H9 (cell line): ENCODE results near the gene CDCP1. TPM values are rescaled to one million over a fixed set of nuclear protein-coding genes. Genes with fewer than 3 reads are reported as not detected.

Source experiments
- DNase-seq: peaks from one replicate; pipeline ENCODE4 v3.0.0-alpha.2; 2017
- H2AFZ ChIP-seq: one replicate; pipeline ENCODE4 v1.6.1; 2013; ENCODE audit warnings: mild to moderate bottlenecking, low read length, control low read depth, moderate library complexity
- H2AK5ac ChIP-seq: 2 replicates; pipeline ENCODE4 v1.6.1; 2013; ENCODE audit warnings: low read length, control low read depth, mixed read lengths; ENCODE audit not compliant: insufficient read length
- H2BK120ac ChIP-seq: one replicate; pipeline ENCODE4 v1.6.1; 2013; ENCODE audit warnings: low read depth, mild to moderate bottlenecking, low read length, control low read depth, inconsistent platforms; ENCODE audit not compliant: poor library complexity, severe bottlenecking
- H2BK12ac ChIP-seq: 2 replicates; pipeline ENCODE4 v1.6.1; 2013; ENCODE audit warnings: low read length, control low read depth, mixed read lengths, low read depth; ENCODE audit not compliant: insufficient read length
- H2BK15ac ChIP-seq: 2 replicates; pipeline ENCODE4 v1.6.1; 2013; ENCODE audit warnings: low read depth, low read length, control low read depth
- H2BK20ac ChIP-seq: one replicate; pipeline ENCODE4 v1.6.1; 2013; ENCODE audit warnings: low read depth, mild to moderate bottlenecking, low read length, control low read depth, inconsistent platforms; ENCODE audit not compliant: poor library complexity, severe bottlenecking
- H2BK5ac ChIP-seq: 2 replicates; pipeline ENCODE4 v1.6.1; 2013; ENCODE audit warnings: low read length, control low read depth, mixed read lengths; ENCODE audit not compliant: insufficient read length
- H3K14ac ChIP-seq: 2 replicates; pipeline ENCODE4 v1.6.1; 2013; ENCODE audit warnings: low read length, control low read depth; ENCODE audit not compliant: insufficient read depth
- H3K18ac ChIP-seq: 2 replicates; pipeline ENCODE4 v1.6.1; 2013; ENCODE audit warnings: low read depth, mild to moderate bottlenecking, mixed read lengths, low read length, control low read depth; ENCODE audit not compliant: insufficient read length
- H3K23ac ChIP-seq: 2 replicates; pipeline ENCODE4 v1.6.1; 2013; ENCODE audit warnings: low read length, control low read depth, mixed read lengths, low read depth; ENCODE audit not compliant: insufficient read length
- H3K23me2 ChIP-seq: 2 replicates; pipeline ENCODE4 v1.6.1; 2013; ENCODE audit warnings: low read depth, mild to moderate bottlenecking, mixed read lengths, low read length, control low read depth; ENCODE audit not compliant: insufficient read length, poor library complexity, severe bottlenecking
- H3K27ac ChIP-seq: 2 replicates; pipeline ENCODE4 v1.5.1; 2013; ENCODE audit warnings: low read length, control low read depth, mixed read lengths, low read depth; ENCODE audit not compliant: insufficient read length
- H3K27me3 ChIP-seq: 2 replicates; pipeline ENCODE4 v1.6.1; 2013; ENCODE audit warnings: low read length, control low read depth, inconsistent platforms; ENCODE audit not compliant: insufficient read depth
- H3K4ac ChIP-seq: 2 replicates; pipeline ENCODE4 v1.6.1; 2013; ENCODE audit warnings: low read depth, mild to moderate bottlenecking, control low read depth, inconsistent platforms, low read length, moderate library complexity
- H3K4me1 ChIP-seq: 2 replicates; pipeline ENCODE4 v1.6.1; 2013; ENCODE audit warnings: low read length, control low read depth, inconsistent platforms; ENCODE audit not compliant: insufficient read depth
- H3K4me2 ChIP-seq: 2 replicates; pipeline ENCODE4 v1.6.1; 2013; ENCODE audit warnings: low read length, control low read depth, mixed read lengths; ENCODE audit not compliant: insufficient read length, insufficient read depth
- H3K56ac ChIP-seq: 2 replicates; pipeline ENCODE4 v1.6.1; 2013; ENCODE audit warnings: low read depth, mild to moderate bottlenecking, mixed read lengths, low read length, control low read depth; ENCODE audit not compliant: insufficient read length
- H3K79me1 ChIP-seq: 2 replicates; pipeline ENCODE4 v1.6.1; 2013; ENCODE audit warnings: low read depth, mild to moderate bottlenecking, moderate library complexity, low read length, control low read depth, inconsistent platforms; ENCODE audit not compliant: insufficient read depth, poor library complexity, severe bottlenecking
- H3K79me2 ChIP-seq: 2 replicates; pipeline ENCODE4 v1.6.1; 2013; ENCODE audit warnings: low read length, control low read depth, inconsistent platforms; ENCODE audit not compliant: insufficient read depth
- H3K9ac ChIP-seq: 2 replicates; pipeline ENCODE4 v1.6.1; 2013; ENCODE audit warnings: low read length, control low read depth, mixed read lengths; ENCODE audit not compliant: insufficient read length; ENCODE audit errors: extremely low read depth
- H3K9me3 ChIP-seq: one replicate; pipeline ENCODE4 v1.6.1; 2013; ENCODE audit warnings: low read depth, low read length, inconsistent platforms; ENCODE audit not compliant: control insufficient read depth
- H3T11ph ChIP-seq: one replicate; pipeline ENCODE4 v1.6.1; 2013; ENCODE audit warnings: mild to moderate bottlenecking, low read length, control low read depth, inconsistent platforms
- H4K20me1 ChIP-seq: one replicate; pipeline ENCODE4 v1.6.1; 2013; ENCODE audit not compliant: control insufficient read depth, insufficient read length, insufficient read depth
- H4K5ac ChIP-seq: 2 replicates; pipeline ENCODE4 v1.6.1; 2013; ENCODE audit warnings: low read depth, mild to moderate bottlenecking, mixed read lengths, low read length, control low read depth; ENCODE audit not compliant: insufficient read length
- H4K8ac ChIP-seq: replicated peaks from 2 replicates; pipeline ENCODE4 v1.6.1; 2013; ENCODE audit warnings: low read length, control low read depth, mixed read lengths, low read depth; ENCODE audit not compliant: insufficient read length
- H4K91ac ChIP-seq: 2 replicates; pipeline ENCODE4 v1.6.1; 2013; ENCODE audit warnings: low read depth, mild to moderate bottlenecking, moderate library complexity, mixed read lengths, low read length, control low read depth; ENCODE audit not compliant: insufficient read length
- H3K27ac Mint-ChIP-seq, 3 experiments: 2 replicates in 2 of 3; 3 replicates in 1 of 3; pipeline ENCODE4 v1.8.0; 2020 to 2021; ENCODE audit warnings: mixed read lengths in 3 of 3, mild to moderate bottlenecking in 1 of 3, moderate library complexity in 1 of 3
- H3K27me3 Mint-ChIP-seq: 2 replicates; pipeline ENCODE4 v1.8.0; 2021; ENCODE audit warnings: low read depth, mild to moderate bottlenecking, moderate library complexity, mixed read lengths
- H3K36me3 Mint-ChIP-seq, 3 experiments: 2 replicates in 2 of 3; 3 replicates in 1 of 3; pipeline ENCODE4 v1.8.0; 2020 to 2021; ENCODE audit warnings: low read depth in 3 of 3, mixed read lengths in 3 of 3; ENCODE audit not compliant: insufficient read depth in 1 of 3
- H3K4me1 Mint-ChIP-seq, 2 experiments: 2 replicates each; pipeline ENCODE4 v1.8.0; 2020; ENCODE audit warnings: mixed read lengths in 2 of 2
- H3K4me3 Mint-ChIP-seq, 2 experiments: 2 replicates in 1 of 2; 3 replicates in 1 of 2; pipeline ENCODE4 v1.8.0; 2020 to 2021; ENCODE audit warnings: mild to moderate bottlenecking in 2 of 2, mixed read lengths in 2 of 2, moderate library complexity in 1 of 2
- H3K9me3 Mint-ChIP-seq, 2 experiments: 2 replicates in 1 of 2; 3 replicates in 1 of 2; pipeline ENCODE4 v1.8.0; 2020; ENCODE audit warnings: mild to moderate bottlenecking in 2 of 2, mixed read lengths in 2 of 2, moderate library complexity in 1 of 2
- CTCF ChIP-seq: fragments of 200-600 bp; sonication (generic); conservative IDR thresholded peaks from 3 replicates; pipeline ENCODE4 v1.8.0; 2021; ENCODE audit warnings: antibody characterized with exemption, mild to moderate bottlenecking
- WGBS: extraction: QIAGEN DNeasy Blood & Tissue Kit; methylation state at CpG from one replicate; pipeline ENCODE4 v1.1.7; 2013; ENCODE audit warnings: missing lambda C conversion rate, low lambda C conversion rate, mixed read lengths; ENCODE audit not compliant: insufficient read length; ENCODE audit errors: extremely low coverage; 5-methylcytosine and 5-hydroxymethylcytosine counted together
- long read RNA-seq: library from polyadenylated mRNA; unstranded; transcript quantifications from one replicate; pipeline ENCODE4 v2.0.0, GENCODE V29; 2020
- total RNA-seq: library from RNA; stranded (reverse); gene quantifications from 2 replicates; pipeline ENCODE4 v1.2.1, GENCODE V29; 2021

CDCP1 gene
- 12.9 and 14.1 TPM in 2 replicates for total RNA-seq
- long read RNA-seq, full-length matches to known transcripts, result 13 of 100 reads
- long read RNA-seq, partial matches to known transcripts, result 72 of 100 reads
- long read RNA-seq, other reads (novel, unspliced or antisense), result 15 of 100 reads

DNA sequence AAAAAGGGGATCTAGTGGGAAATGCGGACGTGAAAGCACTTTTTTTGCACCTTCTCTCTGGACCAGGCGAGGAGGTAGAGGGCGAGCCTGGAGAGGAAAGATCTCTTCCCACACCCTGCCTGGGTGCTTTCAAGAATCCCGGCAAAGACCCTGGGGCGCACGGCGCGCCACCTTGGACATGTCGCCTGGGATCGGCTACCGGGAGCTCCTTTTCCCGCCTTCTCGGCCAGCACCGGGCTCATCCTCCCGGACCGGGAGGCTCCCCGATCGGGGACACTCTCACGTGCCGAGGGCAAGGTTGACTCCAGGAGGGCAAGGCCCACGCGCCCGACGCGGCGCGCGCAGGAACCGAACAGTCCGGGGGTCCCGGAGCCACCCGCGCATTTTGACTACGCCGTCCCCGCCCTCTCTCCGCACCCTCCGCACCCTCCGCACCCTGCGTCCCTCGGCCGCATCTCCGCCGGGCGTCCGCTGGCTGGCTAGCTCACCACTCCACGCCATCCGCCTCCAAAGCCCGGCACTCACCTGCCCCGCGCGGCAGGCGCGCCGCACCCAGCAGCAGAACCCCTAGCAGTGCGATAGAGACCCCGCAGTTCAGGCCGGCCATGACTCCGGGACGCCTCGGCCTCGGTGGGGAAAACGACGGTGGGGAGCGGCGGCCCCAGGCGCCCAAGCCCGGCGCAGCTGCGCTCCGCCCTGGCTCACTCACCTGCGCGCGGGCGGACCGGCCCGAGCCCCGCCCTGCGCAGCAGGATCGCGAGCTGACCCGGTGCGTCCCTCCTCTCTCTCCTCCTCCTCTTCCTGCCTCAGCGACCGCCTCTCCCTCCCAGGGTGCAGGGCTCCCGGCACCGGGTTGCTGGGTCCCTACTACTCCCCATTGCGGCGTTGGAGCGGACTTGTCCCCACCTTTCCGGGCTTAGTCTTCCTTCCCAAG is at the start of gene CDCP1:
Gene CDCP1 (minus strand): TSS at position 698 of the 934 bp plus-strand sequence. CDS start 91 bp downstream, at position 607.
- Mint-ChIP-seq H3K4me3 (peak within 1 kb of the TSS; percentile 81 to 95), H3K27ac (no peak within 1 kb of the TSS; a peak in 1 of 7 replicates), H3K36me3 (peaks cover 0 to 4% (median 3%) of the 10 kb centered on the region in 3 experiments; a peak in 3 of 7 replicates)

More for the DNA sequence above, at the start of gene CDCP1:
- H3K9me3 ChIP-seq, result no peaks in the 10 kb centered on the region
- H3K4me1 ChIP-seq, result no peaks in the 10 kb centered on the region
- peaks cover 19 to 24% of the 10 kb centered on the region in 2 experiments for H3K4me1 Mint-ChIP-seq
- no peak within 1 kb of the TSS for H3K4ac ChIP-seq
- H3K27ac ChIP-seq, result no peak within 1 kb of the TSS
- H4K91ac ChIP-seq, result no peak within 1 kb of the TSS
- peak within 1 kb of the TSS; percentile 64 for H3K4me2 ChIP-seq
- H3K27me3 Mint-ChIP-seq, result peaks cover 72% of the 10 kb centered on the region
- peaks cover 16% of the 10 kb centered on the region; the same call in 1 of the 2 replicates for H3K27me3 ChIP-seq
- no peak within 1 kb of the TSS for H3T11ph ChIP-seq
- H2BK20ac ChIP-seq, result no peak within 1 kb of the TSS
- no peaks in the 10 kb centered on the region for H3K79me1 ChIP-seq
- H4K20me1 ChIP-seq, result no peaks in the 10 kb centered on the region
- H3K9me3 Mint-ChIP-seq, result peaks cover 5 to 6% of the 10 kb centered on the region in 2 experiments; a peak in 3 of 5 replicates
- no peak for TF ChIP-seq CTCF
- H2AK5ac ChIP-seq, result no peak within 1 kb of the TSS
- H3K79me2 ChIP-seq, result no peaks in the 10 kb centered on the region; the same call in 1 of the 2 replicates
- H2BK120ac ChIP-seq, result no peak within 1 kb of the TSS
- H3K23ac ChIP-seq, result no peak within 1 kb of the TSS
- no peak within 1 kb of the TSS for H3K56ac ChIP-seq
- DNase-seq, result peak; percentile 77
- no peak within 1 kb of the TSS for H4K8ac ChIP-seq
- peak within 1 kb of the TSS; percentile 44 for H2AFZ ChIP-seq
- H2BK12ac ChIP-seq, result no peak within 1 kb of the TSS
- WGBS, result no CpG with 5 or more reads among the region's 92 CpGs
- H3K14ac ChIP-seq, result peak within 1 kb of the TSS; percentile 89
- peak within 1 kb of the TSS; percentile 49 for H3K18ac ChIP-seq
- no peak within 1 kb of the TSS for H2BK15ac ChIP-seq
- H2BK5ac ChIP-seq, result no peak within 1 kb of the TSS
- peak within 1 kb of the TSS; percentile 9 for H3K9ac ChIP-seq
- no peak within 1 kb of the TSS for H4K5ac ChIP-seq
- H3K23me2 ChIP-seq, result peaks cover 16% of the 10 kb centered on the region
